KOPT-K1 (cell line): ENCODE results near the gene CHST10.
"Not testable (repeated sequence)": the region's sequence is repeated elsewhere in the genome, so short reads cannot be mapped to it uniquely, and the experiment has no call there.

Experiments used
- H3K27ac ChIP-seq: fragments of 200-600 bp; sonication (generic); 2 replicates; pipeline ENCODE4 v1.5.1; 2016; ENCODE audit warnings: antibody characterized with exemption, mild to moderate bottlenecking, low read depth, low read length; ENCODE audit not compliant: poor library complexity, severe bottlenecking
- H3K36me3 ChIP-seq: fragments of 200-600 bp; sonication (generic); 2 replicates; pipeline ENCODE4 v1.5.1; 2017; ENCODE audit warnings: antibody characterized with exemption, mild to moderate bottlenecking, low read length, moderate library complexity; ENCODE audit not compliant: insufficient read depth
- H3K9me3 ChIP-seq: fragments of 200-600 bp; sonication (generic); 2 replicates; pipeline ENCODE4 v1.5.1; 2017; ENCODE audit warnings: antibody characterized with exemption, low read length, mild to moderate bottlenecking; ENCODE audit not compliant: insufficient read depth, poor library complexity, severe bottlenecking

CHST10 gene

GRCh38 chr2:100391735-100392515, 25.5 kb downstream of the CHST10 start:
- Histone ChIP-seq H3K36me3 (peaks cover 64% of the 10 kb centered on the region), H3K9me3 (no peaks in the 10 kb centered on the region), H3K27ac (no peak overlapping the region)

GRCh38 chr2:100390001-100390940, 27.2 kb downstream of the CHST10 start:
- Histone ChIP-seq H3K27ac (no peak overlapping the region), H3K9me3 (no peaks in the 10 kb centered on the region), H3K36me3 (peaks cover 48% of the 10 kb centered on the region)

DNA sequence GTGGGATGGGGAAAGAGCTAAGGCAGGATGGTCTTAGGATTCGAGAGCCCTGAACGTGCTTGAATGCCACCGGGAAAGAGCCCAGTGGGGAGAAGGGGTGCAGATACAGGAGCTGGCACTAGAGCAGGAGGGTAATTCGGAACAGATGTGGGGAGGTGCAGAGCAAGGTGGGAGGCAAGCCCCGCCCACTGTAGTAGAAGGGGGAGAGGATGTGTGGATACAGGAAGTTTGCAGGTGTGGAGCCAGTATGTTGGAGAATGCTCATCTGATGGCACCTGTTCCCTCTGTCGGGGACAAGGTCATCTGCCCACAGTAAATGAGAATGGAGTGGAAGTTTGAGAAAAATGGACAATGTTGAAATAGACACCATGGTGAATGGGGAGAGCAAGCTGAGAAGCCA, 28.8 kb downstream of the CHST10 start:
- Histone ChIP-seq H3K36me3 (peaks cover 34% of the 10 kb centered on the region), H3K9me3 (no peaks in the 10 kb centered on the region), H3K27ac (no peak overlapping the region)

- Histone ChIP-seq H3K36me3 (no peaks in the 10 kb centered on the region), H3K27ac (no peak overlapping the region), H3K9me3 (no peaks in the 10 kb centered on the region)
These were observed 33.5 kb downstream of the CHST10 start for GRCh38 chr2:100383954-100384353.

DNA sequence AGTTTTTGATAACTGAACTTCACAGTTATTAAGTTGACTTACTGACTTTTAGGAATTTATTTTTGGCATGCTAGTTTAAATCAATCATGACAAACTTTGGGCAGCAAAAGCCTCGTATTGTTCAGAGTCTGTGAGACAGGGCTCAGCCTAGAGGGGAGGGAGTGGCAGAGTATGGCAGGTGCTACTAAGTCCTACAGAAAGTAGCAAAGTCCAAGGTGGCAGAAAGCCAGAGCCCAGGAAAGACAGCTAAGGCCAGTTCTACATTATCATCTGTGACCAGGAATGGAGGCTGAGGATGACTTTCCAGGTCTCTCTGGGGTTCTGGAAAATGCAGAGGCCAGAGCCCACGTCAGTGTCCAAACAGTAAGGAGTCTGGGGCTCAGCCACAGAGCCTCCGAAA, 34.2 kb downstream of the CHST10 start:
- no peak overlapping the region for H3K27ac ChIP-seq
- H3K36me3 ChIP-seq = no peaks in the 10 kb centered on the region
- no peaks in the 10 kb centered on the region for H3K9me3 ChIP-seq

GRCh38 chr2:100381240-100381639, 36.2 kb downstream of the CHST10 start:
- Histone ChIP-seq H3K27ac (peak overlapping the region; percentile 36), H3K36me3 (no peaks in the 10 kb centered on the region), H3K9me3 (no peaks in the 10 kb centered on the region)

GRCh38 chr2:100380681-100381080, 36.8 kb downstream of the CHST10 start:
- Histone ChIP-seq H3K9me3 (no peaks in the 10 kb centered on the region), H3K27ac (peak overlapping the region; percentile 36), H3K36me3 (no peaks in the 10 kb centered on the region)

DNA sequence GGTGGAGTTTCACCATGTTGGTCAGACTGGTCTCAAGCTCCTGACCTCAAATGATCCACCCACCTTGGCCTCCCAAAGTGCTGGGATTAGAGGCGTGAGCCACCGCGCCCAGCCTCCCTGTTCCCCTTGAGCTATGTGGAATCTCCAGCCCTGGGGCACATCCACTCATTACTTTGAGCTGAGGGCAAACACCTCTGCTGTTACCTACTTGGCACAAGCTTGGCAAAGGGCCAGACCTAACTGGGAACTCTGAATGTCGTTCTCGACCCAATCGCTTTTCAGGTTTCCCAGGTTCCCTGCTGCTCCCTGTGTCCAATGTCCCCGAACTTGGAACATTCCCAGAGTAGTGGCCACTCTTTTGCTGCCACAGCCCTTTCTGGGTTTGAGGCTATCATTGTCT, 40.6 kb downstream of the CHST10 start:
- Histone ChIP-seq H3K9me3 (peaks cover 5% of the 10 kb centered on the region), H3K27ac (no peak overlapping the region), H3K36me3 (no peaks in the 10 kb centered on the region)

DNA sequence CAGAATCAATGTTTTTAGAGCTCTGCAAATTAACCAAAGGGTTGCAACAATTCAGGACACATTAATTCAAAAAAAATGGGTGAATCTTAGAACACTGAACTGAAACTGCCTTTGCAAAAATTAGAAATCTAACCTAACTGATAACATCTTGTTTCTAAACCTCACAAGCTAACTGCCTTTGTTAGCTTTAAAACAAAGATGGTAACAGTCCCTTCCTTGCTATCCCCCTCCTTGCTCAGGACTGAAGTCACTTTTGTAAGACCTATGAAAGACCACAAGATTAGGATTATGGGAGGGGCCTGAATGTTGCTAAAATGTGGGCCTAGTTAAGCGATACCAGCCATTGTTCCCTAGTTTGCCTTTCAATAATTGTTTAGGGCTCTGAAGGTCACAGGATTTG, 50.3 kb downstream of the CHST10 start:
- peaks cover 33% of the 10 kb centered on the region for H3K9me3 ChIP-seq
- peak overlapping the region; percentile 76 for H3K27ac ChIP-seq
- H3K36me3 ChIP-seq = no peaks in the 10 kb centered on the region

- Histone ChIP-seq H3K9me3 (peaks cover 28% of the 10 kb centered on the region), H3K36me3 (no peaks in the 10 kb centered on the region), H3K27ac (no peak overlapping the region)
These were observed 52.0 kb downstream of the CHST10 start for GRCh38 chr2:100365434-100365833.

GRCh38 chr2:100362269-100362668, 55.2 kb downstream of the CHST10 start:
- H3K27ac ChIP-seq, H3K36me3 ChIP-seq: not testable (repeated sequence)
- peaks cover 13% of the 10 kb centered on the region for H3K9me3 ChIP-seq

DNA sequence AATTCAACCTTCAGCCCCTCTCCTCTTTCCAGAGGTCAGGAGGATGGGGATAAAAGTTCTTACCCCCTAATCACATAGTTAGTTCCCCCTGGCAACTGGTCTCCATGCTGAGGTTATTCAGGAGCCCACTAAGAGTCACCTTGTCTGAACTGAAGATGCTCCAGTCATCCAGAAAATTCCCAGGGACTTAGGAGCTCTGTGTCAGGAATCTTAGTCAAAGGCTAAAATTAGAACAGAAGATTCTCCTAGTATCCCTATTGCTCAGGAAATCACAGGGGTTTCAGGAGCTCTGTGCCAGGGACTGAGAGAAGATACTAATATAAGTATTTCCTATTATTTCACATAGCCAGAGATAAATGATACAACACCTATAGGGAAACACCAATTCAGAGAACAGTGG, 57.9 kb downstream of the CHST10 start:
- Histone ChIP-seq H3K9me3 (peaks cover 20% of the 10 kb centered on the region), H3K36me3 (no peaks in the 10 kb centered on the region), H3K27ac (no peak overlapping the region)

DNA sequence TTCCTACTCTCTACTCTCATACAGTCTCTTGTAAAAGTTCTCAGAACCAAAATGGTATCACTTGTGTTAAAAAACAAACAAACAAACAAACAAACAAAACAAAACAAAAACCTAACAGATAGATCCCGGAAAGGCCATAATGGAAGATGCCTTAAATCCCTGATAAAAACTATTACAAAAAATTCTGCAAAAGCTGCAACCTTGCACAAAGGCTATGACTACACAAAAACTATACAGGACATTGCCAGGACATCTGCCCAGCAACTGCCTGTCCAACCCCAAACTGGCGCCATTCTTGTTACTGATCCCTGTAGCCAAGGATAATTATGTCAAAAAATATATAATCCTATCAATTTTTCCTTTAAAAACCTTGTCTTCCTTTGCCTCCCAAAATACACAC, 58.9 kb downstream of the CHST10 start:
- Histone ChIP-seq H3K9me3 (peaks cover 20% of the 10 kb centered on the region), H3K27ac (no peak overlapping the region), H3K36me3 (no peaks in the 10 kb centered on the region)

DNA sequence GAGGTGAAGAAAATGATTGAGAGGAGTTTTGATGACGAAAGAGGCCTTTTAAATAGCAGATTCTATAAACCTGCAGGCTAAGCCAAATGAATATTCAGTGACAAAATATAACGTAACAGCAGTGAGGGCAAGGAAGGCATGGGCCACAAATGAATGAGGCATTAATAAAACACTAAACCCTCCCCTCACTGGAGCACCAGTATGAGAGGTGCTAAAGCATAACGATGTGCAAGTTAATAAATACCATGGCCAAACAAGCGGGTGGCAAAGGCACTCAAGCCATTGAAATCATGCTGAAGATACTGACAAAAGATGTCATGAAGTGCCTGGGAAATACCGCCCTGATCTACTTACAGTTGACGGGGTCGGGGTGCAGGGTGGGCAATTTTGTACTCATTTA, 64.9 kb downstream of the CHST10 start:
- no peaks in the 10 kb centered on the region for H3K36me3 ChIP-seq
- peaks cover 11% of the 10 kb centered on the region for H3K9me3 ChIP-seq
- H3K27ac ChIP-seq = no peak overlapping the region

GRCh38 chr2:100350661-100351185, 66.7 kb downstream of the CHST10 start:
- Histone ChIP-seq H3K9me3 (peaks cover 10% of the 10 kb centered on the region), H3K36me3 (no peaks in the 10 kb centered on the region), H3K27ac (no peak overlapping the region)
